ENCODE data around the gene DGKE.

GRCh38 chr17:56785997-56786680 is 47.8 kb upstream of the DGKE start:
- no peak for TF ChIP-seq POLR2A (IDR thresholded peaks at IDR 0.05)
- no peak for TF ChIP-seq CTCF (IDR thresholded peaks at IDR 0.05)
